ENCODE results near the gene LCORL. TPM values are rescaled to one million over a fixed set of nuclear protein-coding genes. Genes with fewer than 3 reads are reported as not detected.

Gene LCORL
- total and polyA plus RNA-seq, 12 donors, result 2.6 to 28.8 (median 16.2) TPM

GRCh38 chr4:17966312-17966711 is 55.2 kb downstream of the LCORL start:
- no peak for DNase-seq
- TF ChIP-seq CTCF (IDR thresholded peaks at IDR 0.05), result no peak
- no peak for TF ChIP-seq POLR2A (IDR thresholded peaks at IDR 0.05)
- Histone ChIP-seq H3K27me3 (no peaks in the 10 kb centered on the region), H3K4me1 (replicated peaks in 1 of 2) (no peaks in the 10 kb centered on the region), H3K27ac (no peak overlapping the region), H3K36me3 (replicated peaks in 1 of 2) (no peaks in the 10 kb centered on the region), H3K4me3 (no peak overlapping the region), H3K9me3 (replicated peaks in 1 of 3) (no peaks in the 10 kb centered on the region)
- 96 to 100% (median 96%) methylated on average over 1 of the region's 1 CpG for WGBS, 4 donors
- intact Hi-C loops (cut with DNase I), result no loop called here

GRCh38 chr4:17964576-17964975 is 57.0 kb downstream of the LCORL start:
- 85 to 94% (median 89%) methylated on average over 7 of the region's 7 CpGs for WGBS, 4 donors
- no peaks in the 10 kb centered on the region for H3K9me3 ChIP-seq (replicated peaks in 1 of 3)
- no peak overlapping the region for H3K4me3 ChIP-seq
- H3K4me1 ChIP-seq (replicated peaks in 1 of 2), result no peaks in the 10 kb centered on the region
- H3K27me3 ChIP-seq, result no peaks in the 10 kb centered on the region
- no peaks in the 10 kb centered on the region for H3K36me3 ChIP-seq (replicated peaks in 1 of 2)
- TF ChIP-seq POLR2A (IDR thresholded peaks at IDR 0.05) (no peak), CTCF (IDR thresholded peaks at IDR 0.05) (no peak)
- intact Hi-C loops (cut with DNase I), result no loop called here
- no peak for DNase-seq
- H3K27ac ChIP-seq, result no peak overlapping the region

GRCh38 chr4:17962171-17962570 is 59.4 kb downstream of the LCORL start:
- no peaks in the 10 kb centered on the region for H3K4me1 ChIP-seq (replicated peaks in 1 of 2)
- no peaks in the 10 kb centered on the region for H3K27me3 ChIP-seq
- no peak overlapping the region for H3K27ac ChIP-seq
- H3K36me3 ChIP-seq (replicated peaks in 1 of 2), result no peaks in the 10 kb centered on the region
- no peak overlapping the region for H3K4me3 ChIP-seq
- TF ChIP-seq CTCF (IDR thresholded peaks at IDR 0.05) (no peak), POLR2A (IDR thresholded peaks at IDR 0.05) (no peak)
- intact Hi-C loops (cut with DNase I), result no loop called here
- 91 to 100% (median 95%) methylated on average over 2 of the region's 2 CpGs for WGBS, 4 donors
- DNase-seq, result no peak
- no peaks in the 10 kb centered on the region for H3K9me3 ChIP-seq (replicated peaks in 1 of 3)

GRCh38 chr4:17961249-17961648 is 60.3 kb downstream of the LCORL start:
- intact Hi-C loops (cut with DNase I), result no loop called here
- no peaks in the 10 kb centered on the region for H3K9me3 ChIP-seq (replicated peaks in 1 of 3)
- no peak overlapping the region for H3K27ac ChIP-seq
- no peak for DNase-seq
- H3K4me3 ChIP-seq, result no peak overlapping the region
- H3K27me3 ChIP-seq, result no peaks in the 10 kb centered on the region
- H3K36me3 ChIP-seq (replicated peaks in 1 of 2), result no peaks in the 10 kb centered on the region
- no peak for TF ChIP-seq POLR2A (IDR thresholded peaks at IDR 0.05)
- no peak for TF ChIP-seq CTCF (IDR thresholded peaks at IDR 0.05)
- no peaks in the 10 kb centered on the region for H3K4me1 ChIP-seq (replicated peaks in 1 of 2)
